ENCODE results near the gene HELB.

HELB gene

GRCh38 chr12:66304296-66304900 lies 2.1 kb downstream of the HELB start:
- DNase-seq, result no peak

- DNase-seq, result no peak
These were observed 7.3 kb downstream of the HELB start for GRCh38 chr12:66309606-66310005.

- DNase-seq, result no peak
These were observed 9.9 kb downstream of the HELB start for GRCh38 chr12:66312189-66312588.

- no peak for DNase-seq
These were observed 12.0 kb downstream of the HELB start for GRCh38 chr12:66314278-66314677.

GRCh38 chr12:66319266-66319954 lies 17.1 kb downstream of the HELB start:
- DNase-seq, result no peak

- DNase-seq, result no peak
These were observed 18.7 kb downstream of the HELB start for GRCh38 chr12:66320996-66321395.

- no peak for DNase-seq
These were observed 19.1 kb downstream of the HELB start for GRCh38 chr12:66321435-66321834.

- DNase-seq, result no peak
These were observed 20.7 kb downstream of the HELB start for GRCh38 chr12:66323017-66323416.

GRCh38 chr12:66329941-66330340 lies 27.6 kb downstream of the HELB start:
- no peak for DNase-seq

GRCh38 chr12:66331016-66331415 lies 28.7 kb downstream of the HELB start:
- no peak for DNase-seq

GRCh38 chr12:66331814-66332213 lies 29.5 kb downstream of the HELB start:
- DNase-seq, result no peak

- DNase-seq, result no peak
These were observed 33.5 kb downstream of the HELB start for GRCh38 chr12:66335746-66336145.

GRCh38 chr12:66337381-66338010 lies 35.2 kb downstream of the HELB start:
- no peak for DNase-seq

GRCh38 chr12:66340131-66340530 lies 37.8 kb downstream of the HELB start:
- no peak for DNase-seq

GRCh38 chr12:66341126-66341525 lies 38.8 kb downstream of the HELB start:
- DNase-seq, result no peak

- DNase-seq, result no peak
These were observed 42.9 kb downstream of the HELB start for GRCh38 chr12:66345212-66345611.

GRCh38 chr12:66345956-66346355 lies 43.7 kb downstream of the HELB start:
- DNase-seq, result no peak

- DNase-seq, result no peak
These were observed 49.0 kb downstream of the HELB start for GRCh38 chr12:66351301-66351700.

GRCh38 chr12:66352197-66352596 lies 49.9 kb downstream of the HELB start:
- DNase-seq, result peak; percentile 4

- DNase-seq, result no peak
These were observed 50.6 kb downstream of the HELB start for GRCh38 chr12:66352899-66353298.

GRCh38 chr12:66354291-66354690 lies 52.0 kb downstream of the HELB start:
- DNase-seq, result no peak

- no peak for DNase-seq
These were observed 57.0 kb downstream of the HELB start for GRCh38 chr12:66359300-66359699.

GRCh38 chr12:66361703-66362102 lies 59.4 kb downstream of the HELB start:
- DNase-seq, result no peak

GRCh38 chr12:66365718-66366490 lies 63.6 kb downstream of the HELB start:
- DNase-seq, result no peak
